HG03196 (cell line): ENCODE measurements around the gene TAF11L9.
"Not testable (repeated sequence)": the region's sequence is repeated elsewhere in the genome, so short reads cannot be mapped to it uniquely, and the experiment has no call there.

Source experiments
- ATAC-seq: cut with Tn5 transposase; IDR thresholded peaks from one replicate; pipeline ENCODE4 v1.9.1; 2021; ENCODE audit not compliant: unreplicated experiment

The TAF11L9 gene

DNA sequence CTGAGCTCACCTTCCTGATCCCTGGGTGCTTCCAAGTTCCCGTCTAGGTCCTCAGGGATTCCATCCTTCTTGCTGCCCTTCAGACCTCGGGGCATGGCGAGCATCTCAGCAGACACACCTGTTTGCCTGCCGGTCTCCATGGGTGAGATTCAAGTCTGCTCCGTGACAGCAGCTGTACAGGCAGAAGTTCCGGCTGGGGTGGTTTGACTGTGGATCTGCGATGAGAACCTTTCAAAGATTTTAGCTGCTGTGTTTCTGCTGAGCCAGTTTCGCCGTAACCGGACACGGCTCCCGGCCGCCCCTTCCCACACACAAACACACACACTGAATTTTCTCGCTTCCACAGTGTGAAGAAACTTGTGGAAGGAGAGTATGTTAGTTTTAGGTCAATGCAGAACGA lies at the start of gene TAF11L9:
Gene TAF11L9, minus strand, starts transcription at position 140 of the 400 bp plus-strand sequence.
- ATAC-seq: not testable (repeated sequence)

DNA sequence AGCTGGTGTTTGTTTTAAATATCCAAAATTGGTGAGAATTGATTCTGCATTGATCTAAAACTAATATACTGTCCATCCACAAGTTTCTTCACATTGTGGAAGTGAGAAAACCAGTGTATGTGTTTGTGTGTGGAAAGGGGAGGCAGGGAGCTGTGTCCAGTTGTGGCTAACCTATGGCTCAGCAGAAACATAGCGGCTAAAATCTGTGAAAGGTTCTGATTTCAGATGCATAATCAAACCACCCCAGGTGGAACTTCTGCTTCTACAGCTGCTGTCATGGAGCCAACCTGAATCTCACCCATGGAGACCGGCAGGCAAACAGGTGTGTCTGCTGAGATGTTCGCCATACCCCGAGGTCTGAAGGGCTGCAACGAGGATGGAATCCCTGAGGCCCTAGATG lies 40.0 kb upstream of the TAF11L9 start, which contains the start of gene TAF11L14:
Gene TAF11L14, plus strand, starts transcription at position 301 of the 400 bp plus-strand sequence.
- ATAC-seq: no peak

DNA sequence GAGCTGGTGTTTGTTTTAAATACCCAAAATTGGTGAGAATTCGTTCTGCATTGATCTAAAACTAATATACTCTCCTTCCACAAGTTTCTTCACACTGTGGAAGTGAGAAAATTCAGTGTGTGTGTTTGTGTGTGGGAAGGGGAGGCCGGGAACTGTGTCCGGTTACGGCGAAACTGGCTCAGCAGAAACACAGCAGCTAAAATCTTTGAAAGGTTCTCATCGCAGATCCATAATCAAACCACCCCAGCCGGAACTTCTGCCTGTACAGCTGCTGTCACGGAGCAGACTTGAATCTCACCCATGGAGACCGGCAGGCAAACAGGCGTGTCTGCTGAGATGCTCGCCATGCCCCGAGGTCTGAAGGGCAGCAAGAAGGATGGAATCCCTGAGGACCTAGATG lies 37.6 kb upstream of the TAF11L9 start, which contains the start of gene TAF11L13:
Gene TAF11L13, plus strand, starts transcription at position 301 of the 400 bp plus-strand sequence.
- not testable (repeated sequence) for ATAC-seq

DNA sequence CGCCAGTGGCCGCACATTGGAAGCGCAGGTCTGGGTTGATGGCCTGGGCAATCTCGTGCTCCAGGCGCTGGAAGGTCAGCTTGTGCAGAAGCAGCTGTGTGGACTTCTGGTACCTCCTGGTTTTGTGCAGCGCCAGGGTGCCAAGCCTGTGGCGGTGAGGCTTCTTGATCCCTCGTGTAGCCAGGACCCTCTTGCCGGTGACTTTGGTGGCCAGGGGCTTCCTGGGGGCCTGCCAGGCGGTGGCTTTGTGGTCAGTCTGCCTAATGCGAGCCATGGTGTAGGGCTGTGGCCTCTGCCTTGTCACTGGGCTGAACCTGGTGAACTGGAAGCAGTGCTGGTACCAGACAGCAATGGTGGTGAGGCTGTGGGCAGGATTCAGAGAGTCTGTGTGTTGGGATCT lies 31.5 kb upstream of the TAF11L9 start:
- no peak for ATAC-seq

- ATAC-seq: no peak
Observed at GRCh38 chr5:17620627-17621026, 26.4 kb upstream of the TAF11L9 start.

DNA sequence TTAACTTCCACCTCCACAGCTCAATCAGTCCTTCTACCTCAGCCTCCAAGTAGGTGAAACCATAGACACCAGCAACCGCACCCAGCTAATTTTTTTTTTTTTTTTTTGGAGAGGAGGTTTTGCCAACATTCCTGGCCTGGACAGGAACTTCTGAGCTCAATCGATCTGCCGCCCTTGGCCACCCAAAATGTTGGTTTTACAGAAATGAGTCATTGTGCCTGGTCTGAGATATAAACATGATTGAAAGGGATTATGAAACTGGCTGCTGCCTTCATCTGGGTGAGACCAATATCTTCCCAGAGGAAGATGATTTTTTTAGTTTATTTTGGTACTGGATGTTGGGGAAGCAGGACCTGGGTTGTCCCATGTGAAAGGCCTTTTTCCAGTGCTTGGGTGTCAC lies 25.2 kb upstream of the TAF11L9 start:
- no peak for ATAC-seq

- no peak for ATAC-seq
Observed at GRCh38 chr5:17614872-17615605, 20.8 kb upstream of the TAF11L9 start.

DNA sequence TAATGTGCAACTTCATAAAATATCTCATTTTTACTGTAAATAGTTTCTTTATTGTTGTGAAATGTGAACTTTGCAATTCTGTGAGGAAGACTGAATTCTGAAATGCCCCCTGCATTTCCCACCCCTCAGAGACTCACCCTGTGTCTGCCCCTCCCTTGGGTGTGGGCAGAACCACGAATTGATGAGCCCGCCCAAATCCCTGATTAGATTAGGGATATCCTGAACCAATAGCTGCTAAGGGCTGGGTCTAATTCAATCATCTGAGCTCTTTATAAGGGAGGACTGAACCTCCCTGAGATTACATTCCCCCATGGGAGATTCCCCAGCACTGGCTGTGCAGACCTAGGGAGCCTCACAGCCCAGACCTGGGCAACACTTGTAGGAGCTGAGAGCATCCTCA lies 15.9 kb upstream of the TAF11L9 start, which contains the start of gene TAF11L12:
Gene TAF11L12, plus strand, starts transcription at position 301 of the 400 bp plus-strand sequence.
- not testable (repeated sequence) for ATAC-seq

DNA sequence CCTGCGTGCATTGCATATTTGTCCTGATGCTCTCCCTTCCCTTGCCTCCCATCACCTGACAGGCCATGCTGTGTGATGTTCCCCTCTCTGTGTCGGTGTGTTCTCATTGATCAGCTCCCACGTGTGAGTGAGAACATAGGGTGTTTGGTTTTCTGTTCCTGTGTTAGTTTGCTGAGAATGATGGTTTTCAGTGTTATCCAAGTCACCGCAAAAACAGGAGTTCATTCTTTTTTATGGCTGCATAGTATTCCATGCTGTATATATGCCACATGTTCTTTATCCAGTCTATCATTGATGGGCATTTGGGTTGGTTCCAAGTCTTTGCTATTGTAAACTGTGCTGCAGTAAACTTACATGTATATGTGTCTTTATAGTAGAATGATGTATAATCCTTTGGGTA lies 13.3 kb upstream of the TAF11L9 start:
- not testable (repeated sequence) for ATAC-seq

DNA sequence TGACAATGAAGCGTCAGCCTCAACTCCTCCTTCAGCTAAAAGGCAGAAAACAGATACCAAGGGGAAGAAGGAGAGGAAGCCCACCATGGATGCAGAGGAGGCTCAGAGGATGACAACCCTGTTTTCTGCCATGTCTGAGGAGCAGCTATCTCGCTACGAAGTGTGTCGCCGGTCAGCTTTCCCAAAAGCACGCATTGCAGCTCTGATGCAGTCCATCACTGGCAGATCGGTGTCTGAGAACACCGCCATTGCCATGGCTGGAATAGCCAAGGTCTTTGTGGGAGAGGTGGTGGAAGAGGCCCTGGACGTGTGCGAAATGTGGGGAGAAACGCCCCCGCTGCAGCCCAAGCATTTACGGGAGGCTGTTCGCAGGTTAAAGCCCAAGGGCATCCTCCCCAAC lies 10.8 kb upstream of the TAF11L9 start:
- ATAC-seq: no peak

DNA sequence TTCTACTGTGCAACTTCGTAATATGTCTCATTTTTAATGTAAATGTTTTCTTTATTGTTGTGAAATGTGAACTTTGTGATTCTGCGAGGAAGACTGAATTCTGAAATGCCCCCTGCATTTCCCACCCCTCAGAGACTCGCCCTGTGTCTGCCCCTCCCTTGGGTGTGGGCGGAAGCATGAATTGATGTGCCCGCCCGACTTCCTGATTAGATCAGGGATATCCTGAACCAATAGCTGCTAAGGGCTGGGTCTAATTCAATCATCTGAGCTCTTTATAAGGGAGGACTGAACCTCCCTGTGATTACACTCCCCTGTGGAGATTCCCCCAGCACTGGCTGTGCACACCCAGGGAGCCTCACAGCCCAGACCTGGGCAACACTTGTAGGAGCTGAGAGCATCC lies 9.7 kb upstream of the TAF11L9 start, which contains the start of gene TAF11L11:
Gene TAF11L11, plus strand, starts transcription at position 304 of the 400 bp plus-strand sequence.
- ATAC-seq: not testable (repeated sequence)

- ATAC-seq: not testable (repeated sequence)
Observed at GRCh38 chr5:17597728-17598127, 3.5 kb upstream of the TAF11L9 start, which contains the start of gene TAF11L10. TSS of gene TAF11L10 (minus strand) at chr5:17597828.

DNA sequence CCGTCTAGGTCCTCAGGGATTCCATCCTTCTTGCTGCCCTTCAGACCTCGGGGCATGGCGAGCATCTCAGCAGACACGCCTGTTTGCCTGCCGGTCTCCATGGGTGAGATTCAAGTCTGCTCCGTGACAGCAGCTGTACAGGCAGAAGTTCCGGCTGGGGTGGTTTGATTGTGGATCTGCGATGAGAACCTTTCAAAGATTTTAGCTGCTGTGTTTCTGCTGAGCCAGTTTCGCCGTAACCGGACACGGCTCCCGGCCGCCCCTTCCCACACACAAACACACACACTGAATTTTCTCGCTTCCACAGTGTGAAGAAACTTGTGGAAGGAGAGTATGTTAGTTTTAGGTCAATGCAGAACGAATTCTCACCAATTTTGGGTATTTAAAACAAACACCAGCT lies 3.3 kb downstream of the TAF11L9 start, which contains the start of gene TAF11L8:
Gene TAF11L8, minus strand, starts transcription at position 101 of the 400 bp plus-strand sequence.
- not testable (repeated sequence) for ATAC-seq

DNA sequence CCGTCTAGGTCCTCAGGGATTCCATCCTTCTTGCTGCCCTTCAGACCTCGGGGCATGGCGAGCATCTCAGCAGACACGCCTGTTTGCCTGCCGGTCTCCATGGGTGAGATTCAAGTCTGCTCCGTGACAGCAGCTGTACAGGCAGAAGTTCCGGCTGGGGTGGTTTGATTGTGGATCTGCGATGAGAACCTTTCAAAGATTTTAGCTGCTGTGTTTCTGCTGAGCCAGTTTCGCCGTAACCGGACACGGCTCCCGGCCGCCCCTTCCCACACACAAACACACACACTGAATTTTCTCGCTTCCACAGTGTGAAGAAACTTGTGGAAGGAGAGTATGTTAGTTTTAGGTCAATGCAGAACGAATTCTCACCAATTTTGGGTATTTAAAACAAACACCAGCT lies 8.5 kb downstream of the TAF11L9 start, which contains the start of gene TAF11L7:
Gene TAF11L7, minus strand, starts transcription at position 101 of the 400 bp plus-strand sequence.
- ATAC-seq: not testable (repeated sequence)
